Peyer's patch (tissue), 4 donors: ENCODE data around the gene POU6F1. TPM values are rescaled to one million over a fixed set of nuclear protein-coding genes. Genes with fewer than 3 reads are reported as not detected.

Experiments
- DNase-seq, 3 donors: peaks; one replicate each; pipeline ENCODE4 v3.0.0-alpha.2; 2017 to 2019
- H3K27ac ChIP-seq, 4 donors: fragments of 200-600 bp; sonication (generic); one replicate each; pipeline ENCODE4 v1.5.1; 2016 to 2019
- H3K27me3 ChIP-seq, 2 donors: fragments of 200-600 bp; sonication (generic); one replicate each; pipeline ENCODE4 v1.5.1; 2019
- H3K36me3 ChIP-seq, 3 donors: fragments of 200-600 bp; sonication (generic); one replicate each; pipeline ENCODE4 v1.5.1; 2016 to 2019
- H3K4me1 ChIP-seq, 4 donors: fragments of 200-600 bp; sonication (generic); one replicate each; pipeline ENCODE4 v1.5.1; 2016 to 2019
- H3K4me3 ChIP-seq, 4 donors: fragments of 200-600 bp; sonication (generic); 1 replicate in 3 of 4; 2 replicates in 1 of 4; pipeline ENCODE4 v1.5.1; 2016 to 2019; ENCODE audit warnings: mild to moderate bottlenecking in 1 of 4
- H3K9me3 ChIP-seq, 4 donors: fragments of 200-600 bp; sonication (generic); one replicate each; pipeline ENCODE4 v1.5.1; 2016 to 2019; ENCODE audit warnings: mild to moderate bottlenecking in 1 of 4
- POLR2A ChIP-seq, 2 donors: fragments of 450-650 bp; IDR thresholded peaks; one replicate each; pipeline ENCODE4 v1.5.1; 2017; ENCODE audit warnings: antibody characterized with exemption in 2 of 2, mild to moderate bottlenecking in 2 of 2, moderate library complexity in 2 of 2
- small RNA-seq, 2 donors: library from RNA; depleted of rRNA; stranded (forward); fragments of <200 nt; gene quantifications; one replicate each; pipeline ENCODE3, GENCODE V24; 2016
- total RNA-seq, 4 donors: library from RNA; depleted of rRNA; stranded (reverse); fragments of >200 nt; gene quantifications; one replicate each; pipeline ENCODE4 v1.1.0, GENCODE V29; 2016
- TF ChIP-seq, protein P1 (sequence below), 6 experiments: fragments of 450-650 bp in 4 of 6; fragments of 200-600 bp in 2 of 6; sonication (generic) in 1 of 6; IDR thresholded peaks; one replicate each; pipeline ENCODE4 v1.5.1; 2017 to 2019; ENCODE audit warnings: antibody characterized with exemption in 6 of 6, mild to moderate bottlenecking in 3 of 6, moderate library complexity in 1 of 6

POU6F1 gene
- total RNA-seq, 4 donors from 2014 or later: 1.4 to 19.8 (median 6.6) TPM

DNA sequence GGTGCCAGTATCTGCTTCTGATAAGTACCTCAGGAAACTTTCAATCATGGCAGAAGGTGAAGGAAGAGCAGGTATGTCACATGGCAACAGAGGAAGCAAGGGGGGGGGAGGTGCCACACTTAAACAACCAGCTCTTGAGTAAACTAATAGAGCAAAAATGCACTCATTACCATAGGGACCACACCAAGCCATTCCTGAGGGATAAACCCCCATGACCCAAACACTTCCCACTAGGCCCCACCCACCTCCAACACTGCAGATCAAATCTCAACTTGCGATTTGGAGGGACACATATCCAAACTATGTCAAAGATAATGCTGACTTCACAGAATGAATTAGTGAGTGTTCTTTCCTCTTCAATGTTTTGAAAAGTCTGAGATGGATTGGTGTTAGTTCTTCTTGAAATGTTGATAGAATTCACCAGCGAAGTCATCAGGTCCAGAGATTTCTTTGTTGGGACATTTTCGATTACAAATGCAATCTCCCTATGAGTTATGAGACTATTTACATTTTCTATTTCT lies 61.6 kb downstream of the POU6F1 start:
- no peak for TF ChIP-seq POLR2A (IDR thresholded peaks at IDR 0.05)
- TF ChIP-seq, protein P1, sequence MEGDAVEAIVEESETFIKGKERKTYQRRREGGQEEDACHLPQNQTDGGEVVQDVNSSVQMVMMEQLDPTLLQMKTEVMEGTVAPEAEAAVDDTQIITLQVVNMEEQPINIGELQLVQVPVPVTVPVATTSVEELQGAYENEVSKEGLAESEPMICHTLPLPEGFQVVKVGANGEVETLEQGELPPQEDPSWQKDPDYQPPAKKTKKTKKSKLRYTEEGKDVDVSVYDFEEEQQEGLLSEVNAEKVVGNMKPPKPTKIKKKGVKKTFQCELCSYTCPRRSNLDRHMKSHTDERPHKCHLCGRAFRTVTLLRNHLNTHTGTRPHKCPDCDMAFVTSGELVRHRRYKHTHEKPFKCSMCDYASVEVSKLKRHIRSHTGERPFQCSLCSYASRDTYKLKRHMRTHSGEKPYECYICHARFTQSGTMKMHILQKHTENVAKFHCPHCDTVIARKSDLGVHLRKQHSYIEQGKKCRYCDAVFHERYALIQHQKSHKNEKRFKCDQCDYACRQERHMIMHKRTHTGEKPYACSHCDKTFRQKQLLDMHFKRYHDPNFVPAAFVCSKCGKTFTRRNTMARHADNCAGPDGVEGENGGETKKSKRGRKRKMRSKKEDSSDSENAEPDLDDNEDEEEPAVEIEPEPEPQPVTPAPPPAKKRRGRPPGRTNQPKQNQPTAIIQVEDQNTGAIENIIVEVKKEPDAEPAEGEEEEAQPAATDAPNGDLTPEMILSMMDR (IDR thresholded peaks at IDR 0.05): no peak
- H3K4me1 ChIP-seq: no peaks in the 10 kb centered on the region
- H3K27ac ChIP-seq: no peak overlapping the region
- no peak for DNase-seq
- H3K9me3 ChIP-seq: no peaks in the 10 kb centered on the region
- H3K27me3 ChIP-seq: no peaks in the 10 kb centered on the region
- H3K4me3 ChIP-seq: no peak overlapping the region
- H3K36me3 ChIP-seq: no peaks in the 10 kb centered on the region

DNA sequence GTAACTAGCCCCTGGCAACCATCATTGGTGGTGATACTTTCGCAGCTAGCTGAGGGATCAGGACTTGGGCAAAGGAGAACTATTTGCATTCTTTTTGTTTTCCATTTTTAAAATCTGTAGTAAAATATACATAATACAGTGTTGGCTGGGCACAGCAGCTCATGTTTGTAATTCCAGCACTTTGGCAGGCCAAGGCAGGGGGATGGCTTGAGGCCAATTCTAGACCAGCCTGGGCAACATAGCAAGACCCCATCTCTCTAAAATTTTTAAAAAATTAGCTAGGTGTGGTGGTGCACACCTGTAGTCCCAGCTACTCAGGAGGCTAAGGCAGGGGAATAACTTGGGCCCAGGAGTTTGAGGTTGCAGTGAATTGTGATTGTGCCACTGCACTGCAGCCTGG lies 64.9 kb downstream of the POU6F1 start:
- H3K4me1 ChIP-seq: no peaks in the 10 kb centered on the region
- H3K27ac ChIP-seq: no peak overlapping the region
- no peak for DNase-seq
- H3K4me3 ChIP-seq: no peak overlapping the region
- H3K27me3 ChIP-seq: no peaks in the 10 kb centered on the region
- TF ChIP-seq POLR2A (IDR thresholded peaks at IDR 0.05): no peak
- TF ChIP-seq, protein P1 (IDR thresholded peaks at IDR 0.05): no peak
- H3K36me3 ChIP-seq: no peaks in the 10 kb centered on the region
- H3K9me3 ChIP-seq: no peaks in the 10 kb centered on the region

DNA sequence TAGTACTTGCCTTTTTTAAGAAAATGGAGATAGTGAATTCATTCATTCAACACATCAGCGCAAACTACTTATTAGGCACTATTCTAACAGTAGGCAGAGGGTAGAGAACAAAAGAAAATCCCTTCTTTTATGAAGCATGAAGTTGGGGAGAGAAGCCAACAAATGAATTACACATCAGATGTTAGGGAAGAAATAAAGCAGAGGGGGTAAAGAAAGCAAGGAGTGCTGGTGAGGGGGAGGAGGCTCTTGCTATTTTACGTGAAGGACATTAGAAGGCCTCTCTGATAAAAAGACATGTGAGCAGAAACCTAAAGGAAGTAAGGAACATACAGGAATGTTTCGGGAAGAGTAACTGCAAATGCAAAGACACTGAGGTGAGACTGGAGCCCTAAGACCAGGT lies 67.1 kb downstream of the POU6F1 start:
- H3K27me3 ChIP-seq: no peaks in the 10 kb centered on the region
- TF ChIP-seq POLR2A (IDR thresholded peaks at IDR 0.05): no peak
- TF ChIP-seq, protein P1 (IDR thresholded peaks at IDR 0.05): no peak
- H3K27ac ChIP-seq: no peak overlapping the region
- H3K4me1 ChIP-seq: no peaks in the 10 kb centered on the region
- no peaks in the 10 kb centered on the region for H3K9me3 ChIP-seq
- DNase-seq: no peak
- H3K4me3 ChIP-seq: no peak overlapping the region
- H3K36me3 ChIP-seq: no peaks in the 10 kb centered on the region

DNA sequence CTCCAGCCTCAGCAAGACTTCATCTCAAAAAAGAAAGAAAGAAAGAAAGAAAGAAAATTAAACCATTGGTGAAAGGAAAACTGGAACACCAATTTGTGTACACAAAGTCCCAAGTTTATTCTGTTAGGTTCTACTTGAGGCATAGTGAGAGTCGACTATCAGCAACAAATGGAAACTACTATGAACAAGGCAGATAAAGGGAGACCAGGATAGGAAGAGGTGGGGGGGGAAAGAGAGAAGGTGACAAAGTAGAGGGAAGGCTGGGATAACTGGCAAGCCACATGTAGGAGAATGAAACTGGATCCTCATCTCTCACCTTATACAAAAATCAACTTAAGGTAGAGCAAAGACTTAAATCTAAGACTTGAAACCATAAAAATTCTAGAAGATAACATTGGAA lies 70.6 kb downstream of the POU6F1 start:
- no peaks in the 10 kb centered on the region for H3K9me3 ChIP-seq
- H3K4me1 ChIP-seq: no peaks in the 10 kb centered on the region
- no peak overlapping the region for H3K27ac ChIP-seq
- H3K27me3 ChIP-seq: no peaks in the 10 kb centered on the region
- DNase-seq: no peak
- no peak overlapping the region for H3K4me3 ChIP-seq
- TF ChIP-seq, protein P1 (IDR thresholded peaks at IDR 0.05): no peak
- no peak for TF ChIP-seq POLR2A (IDR thresholded peaks at IDR 0.05)
- no peaks in the 10 kb centered on the region for H3K36me3 ChIP-seq

DNA sequence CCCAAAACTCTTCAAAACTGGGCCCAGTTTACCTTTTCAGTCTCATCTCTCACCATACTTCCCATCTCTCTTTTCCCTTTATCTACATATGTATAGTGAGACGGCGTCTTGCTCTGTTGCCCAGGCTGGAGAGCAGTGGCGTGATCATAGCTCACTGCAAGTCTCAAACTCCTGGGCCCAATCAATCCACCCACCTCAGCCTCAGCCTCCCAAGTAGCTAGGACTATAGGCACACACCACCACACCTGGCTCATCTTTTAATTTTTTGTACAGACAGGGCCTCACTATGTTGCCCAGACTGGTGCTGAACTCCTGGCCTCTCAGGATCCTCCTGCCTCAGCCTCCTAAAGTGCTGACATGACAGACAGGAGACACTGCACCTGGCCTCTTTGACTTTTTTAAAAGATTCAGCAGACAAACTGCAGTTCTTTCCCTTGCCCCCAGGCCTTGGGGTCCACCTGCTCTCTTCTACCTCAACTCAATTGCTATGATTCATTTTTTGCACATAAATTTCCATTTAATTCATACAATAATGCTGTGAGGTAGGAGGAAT lies 78.5 kb downstream of the POU6F1 start:
- Histone ChIP-seq H3K36me3 (peaks cover 0 to 10% (median 0%) of the 10 kb centered on the region in 3 donors), H3K9me3 (no peaks in the 10 kb centered on the region), H3K4me1 (no peaks in the 10 kb centered on the region), H3K27ac (no peak overlapping the region), H3K27me3 (no peaks in the 10 kb centered on the region), H3K4me3 (no peak overlapping the region)
- DNase-seq: no peak
- TF ChIP-seq, protein P1 (IDR thresholded peaks at IDR 0.05): no peak
- no peak for TF ChIP-seq POLR2A (IDR thresholded peaks at IDR 0.05)

Small RNA genes lying within 50 kb of the gene (small RNA-seq; reads per million reads assigned to genes)
- gene RF00019: 0 reads per million in 2 donors
- 0 reads per million in 2 donors for gene RNU6-199P

Other genes starting within 250 kb of the POU6F1 start
- 10 to 100 TPM; 37.1 to 57.4 (median 50.0) TPM for gene SLC11A2, start 191.7 kb downstream of the POU6F1 start, total RNA-seq
- 100 to 1,000 TPM in 2 of 4 donors, 10 to 100 TPM in 2; 55.3 to 155 (median 91.4) TPM for gene LETMD1, start 169.7 kb downstream of the POU6F1 start, total RNA-seq
- 10 to 100 TPM; 17.8 to 23.1 (median 21.1) TPM for gene CSRNP2, start 134.5 kb downstream of the POU6F1 start, total RNA-seq
- gene TFCP2, start 44.9 kb downstream of the POU6F1 start, total RNA-seq: 10 to 100 TPM; 14.9 to 35.5 (median 19.4) TPM
- 100 to 1,000 TPM; 220 to 372 (median 284) TPM for gene DAZAP2, start 20.8 kb upstream of the POU6F1 start, total RNA-seq
- 10 to 100 TPM; 23.1 to 42.9 (median 39.1) TPM for gene SMAGP, start 52.4 kb upstream of the POU6F1 start, total RNA-seq
- 10 to 100 TPM in 1 of 4 donors, 1 to 10 TPM in 3; 2.3 to 38.0 (median 5.6) TPM for gene BIN2, start 106.1 kb upstream of the POU6F1 start, total RNA-seq
- gene CELA1, start 128.6 kb upstream of the POU6F1 start, total RNA-seq: not detected
- 10 to 100 TPM; 31.4 to 82.0 (median 54.9) TPM for gene GALNT6, start 173.3 kb upstream of the POU6F1 start, total RNA-seq
- gene SLC4A8, start 206.8 kb upstream of the POU6F1 start, total RNA-seq: 10 to 100 TPM in 1 of 4 donors, 1 to 10 TPM in 3; 1.9 to 49.5 (median 7.1) TPM